GM18873 (cell line): Measurements from ENCODE around the gene GRID1.

Experiments
- ATAC-seq: cut with Tn5 transposase; IDR thresholded peaks from one replicate; pipeline ENCODE4 v1.9.1; 2021; ENCODE audit warnings: mild to moderate bottlenecking, moderate library complexity, moderate number of reproducible peaks; ENCODE audit not compliant: unreplicated experiment, low FRiP score

The GRID1 gene

GRCh38 chr10:86160890-86161585 is 205.6 kb downstream of the GRID1 start:
- no peak for ATAC-seq

DNA sequence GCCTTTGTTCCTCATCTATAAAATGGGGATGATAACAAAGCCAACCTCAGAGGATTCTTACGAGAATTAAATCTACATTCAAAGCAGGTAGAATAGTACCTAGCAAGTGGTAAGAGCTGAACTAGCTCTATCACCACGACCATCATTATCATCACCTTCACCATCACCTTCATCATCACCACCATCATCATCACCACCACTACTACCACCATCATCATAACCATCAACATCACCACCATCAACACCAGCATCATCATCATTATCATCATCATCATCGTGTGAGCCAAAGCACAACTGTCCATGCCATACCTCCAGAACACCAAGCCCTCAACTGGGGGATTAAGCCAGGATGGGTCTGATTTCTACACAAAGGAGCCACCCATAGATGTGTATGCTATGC is 206.8 kb downstream of the GRID1 start:
- ATAC-seq, result no peak

GRCh38 chr10:86155054-86155921 is 211.3 kb downstream of the GRID1 start:
- no peak for ATAC-seq

GRCh38 chr10:86153751-86154150 is 212.8 kb downstream of the GRID1 start:
- no peak for ATAC-seq

- no peak for ATAC-seq
Measured at GRCh38 chr10:86152911-86153310, 213.7 kb downstream of the GRID1 start.

DNA sequence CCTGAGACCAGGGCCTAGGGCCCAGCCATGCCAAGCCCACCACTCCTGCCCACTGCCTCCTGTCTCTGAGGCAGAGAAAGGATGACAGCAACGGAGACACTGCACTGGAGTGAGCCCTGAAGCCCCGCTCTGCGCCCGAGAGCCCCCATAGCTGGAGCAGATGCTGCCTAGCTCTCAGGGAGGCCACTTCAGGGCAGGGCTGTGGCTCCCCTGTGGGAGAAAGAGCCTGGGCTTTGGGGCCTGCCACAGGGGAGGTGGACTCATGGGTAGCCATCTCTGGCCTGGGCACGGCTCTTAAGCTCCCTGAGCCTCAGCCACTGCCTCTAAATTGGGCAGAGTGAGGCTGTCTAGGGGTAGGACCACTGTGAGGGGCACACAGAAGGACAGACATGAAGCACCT is 214.2 kb downstream of the GRID1 start:
- ATAC-seq, result no peak

GRCh38 chr10:86151613-86152012 is 215.0 kb downstream of the GRID1 start:
- no peak for ATAC-seq

- ATAC-seq, result no peak
Measured at GRCh38 chr10:86149257-86149656, 217.3 kb downstream of the GRID1 start.

- ATAC-seq, result no peak
Measured at GRCh38 chr10:86148117-86148516, 218.5 kb downstream of the GRID1 start.

- ATAC-seq, result no peak
Measured at GRCh38 chr10:86144301-86144700, 222.3 kb downstream of the GRID1 start.

DNA sequence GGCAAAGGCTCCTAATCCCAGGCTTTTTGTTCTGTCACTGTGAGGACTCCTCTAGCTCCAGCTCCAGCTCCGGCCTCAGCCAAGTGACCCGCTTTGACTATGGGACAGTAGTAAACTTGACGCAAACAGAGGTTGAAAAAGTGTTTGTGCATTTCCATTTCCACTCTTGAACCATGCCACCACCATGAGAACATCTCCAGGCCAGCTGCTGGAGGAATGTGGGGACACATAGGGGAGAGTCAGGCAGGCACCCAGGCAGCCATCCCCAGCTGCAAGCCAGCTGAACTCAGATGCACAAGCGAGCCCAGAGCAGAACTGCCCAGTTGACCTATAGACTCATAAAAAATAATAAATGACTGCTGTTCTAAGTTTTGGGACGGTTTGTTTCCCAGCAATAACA is 224.7 kb downstream of the GRID1 start:
- no peak for ATAC-seq

- ATAC-seq, result no peak
Measured at GRCh38 chr10:86139066-86139657, 227.4 kb downstream of the GRID1 start.

DNA sequence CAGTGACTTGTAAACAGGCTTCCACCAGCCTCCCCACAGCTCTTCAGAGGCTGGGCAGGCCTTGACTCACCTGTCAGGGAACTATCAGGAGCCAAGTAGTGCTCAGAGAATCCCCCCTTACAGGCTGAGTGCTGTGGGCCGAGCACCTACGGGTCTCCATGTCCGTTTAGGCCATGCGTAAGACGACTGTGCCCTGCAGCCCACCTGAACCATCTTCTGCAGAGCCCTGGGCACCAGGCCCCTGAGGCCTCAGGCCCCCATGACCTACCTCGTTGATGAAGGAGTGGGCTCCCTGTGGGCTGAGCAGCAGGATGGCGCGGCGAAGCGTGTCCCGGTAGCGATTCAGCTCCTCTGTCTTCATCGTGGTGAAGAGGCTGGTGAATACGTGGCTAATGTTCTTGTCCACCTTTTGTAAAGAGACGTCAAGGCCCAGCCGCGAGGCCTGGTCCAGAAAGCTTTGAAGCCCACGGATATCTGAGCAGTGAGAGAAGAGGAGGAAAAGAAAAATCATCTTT is 228.0 kb downstream of the GRID1 start:
- no peak for ATAC-seq

DNA sequence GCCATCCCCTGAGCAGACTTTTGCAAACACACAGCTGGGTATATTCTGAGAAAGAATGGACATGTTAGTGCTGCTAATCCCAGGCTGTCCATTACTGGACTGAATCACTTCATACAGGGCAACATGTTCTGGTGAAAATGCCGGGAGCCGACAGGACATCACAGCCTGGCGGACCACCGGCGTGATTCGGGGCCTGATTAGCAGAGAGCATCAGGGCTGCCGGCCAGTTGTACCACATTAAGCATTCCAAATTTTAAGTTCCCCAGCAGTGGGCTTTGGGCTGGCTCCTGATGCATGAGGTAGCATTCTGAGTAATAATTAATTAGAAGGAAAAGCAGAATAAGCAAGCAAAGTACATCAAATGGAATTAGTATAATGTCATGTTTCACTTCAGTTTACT is 229.0 kb downstream of the GRID1 start:
- no peak for ATAC-seq

DNA sequence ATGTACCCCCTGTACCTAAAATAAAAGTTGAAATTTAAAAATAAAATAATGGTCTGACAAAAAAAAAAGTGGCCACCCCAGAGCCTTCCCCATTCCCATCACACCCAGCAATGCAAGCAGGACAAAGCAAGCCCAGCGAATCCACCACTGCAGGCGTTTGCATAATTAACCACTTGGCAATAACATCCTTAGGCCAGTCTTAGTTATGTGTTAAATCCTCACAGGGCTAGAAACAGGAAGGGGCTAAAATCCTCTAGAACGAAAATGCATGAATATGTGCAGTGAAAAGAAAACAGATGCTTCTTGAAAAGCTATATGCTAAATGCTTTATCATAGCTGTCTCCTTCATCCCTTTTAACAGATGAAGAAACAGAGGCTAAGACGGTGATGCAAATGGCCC is 229.7 kb downstream of the GRID1 start:
- no peak for ATAC-seq

GRCh38 chr10:86135191-86135590 is 231.4 kb downstream of the GRID1 start:
- ATAC-seq, result no peak

DNA sequence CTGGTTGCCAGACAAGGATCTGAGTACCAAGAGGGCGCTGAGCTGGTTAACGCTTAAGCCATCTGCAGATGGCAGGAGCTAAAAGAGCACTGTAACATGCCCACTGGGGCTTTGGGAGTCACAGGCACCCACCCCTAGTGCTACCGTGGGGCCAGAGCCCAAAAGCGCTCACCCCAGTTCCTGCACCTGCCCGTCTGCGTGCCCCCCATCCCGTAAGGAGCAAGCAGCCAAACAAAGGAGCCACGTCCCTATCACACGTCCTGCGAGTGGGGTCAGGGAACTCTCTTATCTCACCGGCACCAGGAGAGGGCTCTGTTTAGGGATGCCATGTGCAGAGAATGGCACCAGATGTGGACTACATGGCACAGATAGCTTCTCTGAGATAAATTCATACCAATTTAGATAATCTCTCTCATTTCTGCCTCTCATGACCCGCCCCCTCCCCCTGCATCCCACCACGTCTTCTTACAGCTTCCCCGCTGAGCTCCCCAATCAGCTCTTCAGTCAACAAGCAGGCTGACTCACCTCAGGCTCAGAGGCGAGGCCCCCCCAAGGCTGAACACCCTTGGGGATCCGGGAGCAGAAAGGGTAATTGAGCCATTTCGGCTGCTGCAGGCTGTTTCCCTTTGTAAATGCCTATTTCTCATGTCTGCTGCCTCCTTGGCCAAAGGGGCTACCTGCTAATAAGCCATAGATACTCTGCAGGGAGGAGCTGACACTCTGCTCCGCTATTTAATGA is 235.7 kb downstream of the GRID1 start:
- ATAC-seq, result no peak

DNA sequence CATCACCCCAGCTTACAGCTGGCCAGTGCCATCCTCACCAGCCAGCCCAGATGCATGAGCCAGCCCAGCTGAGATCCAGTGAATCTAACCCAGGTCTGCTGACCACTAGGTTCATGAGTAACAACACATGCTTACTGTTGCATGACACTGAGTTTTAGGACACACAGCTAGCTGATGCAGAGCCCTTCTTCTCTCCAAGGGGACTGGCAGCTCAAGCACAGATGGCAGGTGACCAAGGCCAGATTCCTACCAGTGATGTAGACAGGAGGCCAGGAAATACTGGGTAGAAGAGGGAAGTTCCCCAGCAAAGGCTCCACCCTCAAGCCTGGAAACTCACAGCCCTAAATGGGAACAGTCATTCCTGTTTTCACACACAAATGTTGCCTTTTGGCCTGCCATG is 236.6 kb downstream of the GRID1 start:
- ATAC-seq, result no peak

DNA sequence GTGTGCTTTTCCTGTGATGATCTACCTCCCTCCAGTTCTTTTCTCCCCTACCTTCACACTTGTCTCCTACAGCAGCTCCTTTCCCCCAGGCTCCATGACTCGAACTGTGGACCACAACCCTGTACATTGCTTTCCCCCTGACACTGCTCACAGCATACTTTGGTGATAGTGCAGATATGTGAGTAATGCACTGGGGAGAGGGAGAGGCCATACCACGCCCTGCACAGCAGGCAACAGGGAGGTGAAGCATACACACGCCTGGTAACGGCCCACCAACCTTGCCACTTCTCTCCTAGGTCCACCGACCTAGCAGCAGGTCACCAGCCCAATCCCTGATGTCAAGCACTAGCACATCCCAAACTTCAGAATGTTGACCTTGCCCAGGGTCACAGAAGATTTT is 238.2 kb downstream of the GRID1 start:
- ATAC-seq, result no peak

DNA sequence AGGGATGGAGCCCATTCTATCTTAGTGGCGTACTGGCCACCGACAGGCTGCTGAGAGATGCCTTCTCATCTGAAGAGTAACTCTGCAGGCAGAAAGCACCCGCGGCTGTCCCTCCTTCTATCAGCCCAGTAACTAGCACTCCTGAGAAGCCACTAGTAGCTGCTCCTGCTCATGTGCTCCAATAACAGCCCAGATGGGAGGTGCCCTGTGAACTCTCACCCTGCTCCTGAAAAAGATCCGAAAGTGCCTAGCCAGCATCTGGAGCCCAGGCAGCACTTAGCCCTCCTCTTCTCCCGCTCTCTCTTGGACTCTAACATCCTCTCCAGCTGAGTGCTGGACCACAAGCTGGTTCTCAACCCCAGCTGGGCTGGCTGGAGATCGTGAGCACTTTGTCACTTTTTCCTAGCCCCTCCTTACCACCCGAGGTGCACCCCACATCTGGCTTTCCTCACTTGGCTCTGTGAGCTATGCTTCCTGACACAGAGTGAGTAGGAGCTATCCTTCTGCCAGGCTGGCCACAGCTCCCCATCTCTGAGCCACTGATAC is 239.2 kb downstream of the GRID1 start:
- ATAC-seq, result no peak
